ENCODE data around the gene PPP3R1.
A peak's percentile ranks its signal among the peaks of the same experiment; 100 is the strongest.

The PPP3R1 gene

DNA sequence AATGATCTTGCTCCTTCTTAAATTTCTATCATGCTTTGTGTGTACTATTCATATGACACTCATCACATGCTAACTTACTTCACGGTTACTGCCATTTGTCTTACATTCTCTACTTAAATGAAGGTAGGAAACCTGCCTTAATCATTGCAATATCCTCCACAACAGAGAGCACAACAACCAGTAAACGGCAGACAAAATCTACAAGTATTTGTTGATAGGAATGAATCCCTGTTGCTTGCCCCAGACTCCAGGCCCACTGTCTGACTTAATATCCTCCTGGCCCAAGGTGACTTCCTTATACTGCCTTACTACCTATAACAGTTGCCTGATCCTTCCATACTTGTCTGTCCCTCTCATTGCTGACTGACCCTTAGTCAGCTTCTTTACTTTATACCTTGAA is 3.5 kb downstream of the PPP3R1 start:
- TF ChIP-seq, protein P1, sequence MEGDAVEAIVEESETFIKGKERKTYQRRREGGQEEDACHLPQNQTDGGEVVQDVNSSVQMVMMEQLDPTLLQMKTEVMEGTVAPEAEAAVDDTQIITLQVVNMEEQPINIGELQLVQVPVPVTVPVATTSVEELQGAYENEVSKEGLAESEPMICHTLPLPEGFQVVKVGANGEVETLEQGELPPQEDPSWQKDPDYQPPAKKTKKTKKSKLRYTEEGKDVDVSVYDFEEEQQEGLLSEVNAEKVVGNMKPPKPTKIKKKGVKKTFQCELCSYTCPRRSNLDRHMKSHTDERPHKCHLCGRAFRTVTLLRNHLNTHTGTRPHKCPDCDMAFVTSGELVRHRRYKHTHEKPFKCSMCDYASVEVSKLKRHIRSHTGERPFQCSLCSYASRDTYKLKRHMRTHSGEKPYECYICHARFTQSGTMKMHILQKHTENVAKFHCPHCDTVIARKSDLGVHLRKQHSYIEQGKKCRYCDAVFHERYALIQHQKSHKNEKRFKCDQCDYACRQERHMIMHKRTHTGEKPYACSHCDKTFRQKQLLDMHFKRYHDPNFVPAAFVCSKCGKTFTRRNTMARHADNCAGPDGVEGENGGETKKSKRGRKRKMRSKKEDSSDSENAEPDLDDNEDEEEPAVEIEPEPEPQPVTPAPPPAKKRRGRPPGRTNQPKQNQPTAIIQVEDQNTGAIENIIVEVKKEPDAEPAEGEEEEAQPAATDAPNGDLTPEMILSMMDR (conservative IDR thresholded peaks at IDR 0.05), result no peak
- H3K27ac ChIP-seq, result peak overlapping the region; percentile 97

DNA sequence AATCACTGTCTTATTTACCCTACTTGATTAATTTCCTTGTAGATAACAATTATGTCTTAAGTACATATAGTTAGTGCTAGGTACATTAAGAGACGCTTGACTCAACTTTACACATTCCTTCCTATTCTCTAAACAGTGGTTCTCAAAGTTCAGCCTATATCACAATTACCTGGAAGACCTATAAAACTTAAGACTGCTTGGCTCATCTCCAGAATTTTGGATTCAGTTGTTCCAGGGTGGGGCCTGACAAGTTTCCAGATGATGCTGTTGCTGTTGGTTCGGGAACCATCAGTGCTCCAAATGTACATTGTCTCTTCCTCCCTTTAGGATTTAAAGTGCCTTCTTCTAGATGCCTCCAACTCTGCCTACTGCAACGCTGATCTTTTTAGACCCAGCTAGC is 4.0 kb downstream of the PPP3R1 start:
- peak overlapping the region; percentile 97 for H3K27ac ChIP-seq
- TF ChIP-seq, protein P1 (conservative IDR thresholded peaks at IDR 0.05), result no peak

DNA sequence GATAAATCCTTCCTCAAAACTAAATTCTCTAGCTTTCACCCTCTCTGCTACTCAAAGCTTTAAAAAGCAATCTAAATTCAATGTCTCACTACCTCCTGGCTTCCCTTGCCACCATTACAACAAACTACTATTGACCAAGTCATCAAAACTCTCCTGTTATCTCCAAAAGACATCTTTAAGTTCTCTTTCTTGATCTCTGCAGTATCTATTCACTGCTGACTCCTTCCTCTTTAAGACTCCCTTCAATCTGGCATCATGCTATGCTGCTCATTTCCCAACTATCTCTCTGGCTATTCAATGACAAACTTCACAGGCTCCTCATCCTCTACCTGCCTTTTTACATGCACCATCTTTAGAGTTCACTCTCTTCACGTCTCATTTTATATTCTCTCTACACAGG is 5.9 kb downstream of the PPP3R1 start:
- TF ChIP-seq, protein P1 (conservative IDR thresholded peaks at IDR 0.05), result no peak
- H3K27ac ChIP-seq, result no peak overlapping the region

DNA sequence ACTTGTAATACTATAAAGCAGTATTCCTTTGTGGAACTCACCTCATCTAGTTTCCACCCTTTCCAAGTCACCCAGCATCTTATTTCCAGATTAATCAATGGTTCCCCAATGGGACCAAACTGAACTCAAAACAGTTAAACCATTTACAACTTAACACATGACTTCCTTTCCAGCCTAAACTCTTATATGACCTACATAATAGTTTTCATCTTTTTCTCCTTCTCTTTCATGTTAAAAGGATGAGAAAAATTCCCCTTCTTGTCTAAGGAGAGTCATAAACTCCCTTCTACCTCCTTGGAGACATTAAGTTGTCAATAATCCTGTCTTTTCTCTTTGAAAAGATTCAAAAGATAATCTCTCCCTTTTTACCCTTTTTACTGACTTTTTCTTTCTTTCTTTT is 6.7 kb downstream of the PPP3R1 start:
- TF ChIP-seq, protein P1 (conservative IDR thresholded peaks at IDR 0.05), result no peak
- no peak overlapping the region for H3K27ac ChIP-seq

DNA sequence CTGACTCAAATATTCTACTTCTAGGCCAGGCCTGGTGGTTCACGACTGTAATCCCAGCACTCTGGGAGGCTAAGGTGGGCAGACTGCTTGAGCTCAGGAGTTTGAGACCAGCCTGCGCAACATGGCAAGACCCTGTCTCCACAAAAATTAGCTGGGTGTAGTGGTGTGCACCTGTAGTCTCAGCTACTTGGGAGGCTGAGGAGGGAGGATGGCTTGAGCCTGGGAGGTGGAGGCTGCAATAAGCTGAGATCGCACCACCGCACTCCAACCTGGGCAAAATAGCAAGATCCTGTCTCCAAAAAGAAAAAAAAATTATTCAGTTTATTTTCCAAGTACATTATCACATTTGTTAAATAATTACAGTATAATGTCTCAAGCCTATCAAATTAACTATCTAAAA is 7.3 kb downstream of the PPP3R1 start:
- TF ChIP-seq, protein P1 (conservative IDR thresholded peaks at IDR 0.05), result no peak
- no peak overlapping the region for H3K27ac ChIP-seq

GRCh38 chr2:68244456-68244855 is 7.9 kb downstream of the PPP3R1 start:
- no peak overlapping the region for H3K27ac ChIP-seq
- TF ChIP-seq, protein P1 (conservative IDR thresholded peaks at IDR 0.05), result no peak; the same call in 1 of the 2 replicates

GRCh38 chr2:68241732-68242131 is 10.6 kb downstream of the PPP3R1 start:
- H3K27ac ChIP-seq, result no peak overlapping the region
- TF ChIP-seq, protein P1 (conservative IDR thresholded peaks at IDR 0.05), result no peak

GRCh38 chr2:68240446-68240845 is 11.9 kb downstream of the PPP3R1 start:
- TF ChIP-seq, protein P1 (conservative IDR thresholded peaks at IDR 0.05), result no peak
- no peak overlapping the region for H3K27ac ChIP-seq

All from VCaP (cell line).